Central memory CD4-positive, alpha-beta T cell (primary cell): ENCODE data around the gene CDPF1.
A peak's percentile ranks its signal among the peaks of the same experiment; 100 is the strongest.
"Not testable (repeated sequence)": the region's sequence is repeated elsewhere in the genome, so short reads cannot be mapped to it uniquely, and the experiment has no call there.

Experiments
- DNase-seq: peaks from one replicate; pipeline ENCODE4 v3.0.0; 2022

CDPF1 gene

DNA sequence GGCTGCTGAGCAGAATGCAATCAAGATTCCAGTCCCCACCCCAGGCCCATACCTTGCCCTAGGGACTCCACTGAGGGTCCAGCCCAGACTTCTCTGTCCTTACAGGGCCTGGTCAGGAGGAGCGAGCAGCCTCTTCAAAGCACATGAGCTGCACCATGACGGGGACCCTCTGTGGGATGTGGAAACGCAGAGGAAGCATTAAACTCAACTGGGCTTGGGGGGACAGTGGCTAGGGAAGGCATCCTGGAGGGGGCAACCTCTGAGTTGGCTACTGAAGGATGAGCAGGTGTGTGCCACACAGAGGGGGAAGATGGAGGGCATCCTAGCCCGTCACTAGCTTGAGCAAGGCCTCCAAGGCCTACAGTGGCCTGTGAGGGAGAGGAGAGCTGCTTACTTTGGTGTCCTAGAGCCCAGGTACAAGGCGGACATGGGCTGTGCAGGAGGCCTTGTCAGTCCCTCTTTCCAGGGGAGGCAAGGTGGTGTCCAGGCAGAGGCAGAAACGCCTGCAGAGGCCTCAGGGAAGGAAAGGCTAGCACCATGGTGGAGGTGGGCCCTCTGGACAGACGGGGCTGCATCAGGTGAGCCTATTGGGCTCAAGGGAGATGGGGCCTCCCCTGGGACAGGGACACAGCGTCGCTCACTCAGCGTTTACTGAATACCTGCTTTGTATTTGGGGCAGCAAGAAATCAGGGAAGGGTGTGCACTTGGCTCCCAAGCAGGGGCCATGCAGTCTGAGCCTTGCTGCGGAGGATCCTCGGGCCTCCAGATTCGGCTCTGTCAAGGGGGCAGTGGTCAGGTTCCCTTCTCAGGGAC, 32.0 kb upstream of the CDPF1 start:
- no peak for DNase-seq

DNA sequence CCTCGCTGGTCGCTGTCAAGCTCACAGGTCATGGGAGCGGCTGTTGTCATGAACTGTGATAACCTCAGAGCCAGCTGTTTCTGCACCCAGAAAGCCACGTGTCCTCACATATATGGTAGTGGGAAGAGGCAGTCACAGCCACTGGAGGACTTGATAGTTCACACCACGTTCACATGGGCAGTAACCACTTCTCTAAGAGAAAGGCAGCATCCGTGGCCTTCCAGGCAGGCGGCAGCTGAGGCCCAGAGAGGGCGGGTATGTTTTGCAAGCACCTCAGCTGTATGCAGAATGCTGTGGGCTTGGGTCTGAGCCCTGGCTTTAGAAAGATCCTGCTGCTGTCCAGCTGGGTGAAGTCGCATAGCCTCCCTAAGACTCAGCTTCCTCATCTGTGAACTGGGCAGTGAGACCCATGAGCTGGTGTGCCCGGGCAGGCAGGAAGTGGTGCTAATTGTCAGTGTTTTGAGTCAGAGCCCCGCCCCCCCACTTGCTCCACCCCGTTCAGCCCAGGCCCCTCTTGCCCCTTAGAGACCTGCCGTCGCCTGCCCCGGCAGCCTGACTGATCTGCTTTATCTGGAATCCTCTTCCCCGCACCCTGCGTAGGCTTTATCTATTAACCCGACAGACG, 31.0 kb upstream of the CDPF1 start:
- DNase-seq = no peak

DNA sequence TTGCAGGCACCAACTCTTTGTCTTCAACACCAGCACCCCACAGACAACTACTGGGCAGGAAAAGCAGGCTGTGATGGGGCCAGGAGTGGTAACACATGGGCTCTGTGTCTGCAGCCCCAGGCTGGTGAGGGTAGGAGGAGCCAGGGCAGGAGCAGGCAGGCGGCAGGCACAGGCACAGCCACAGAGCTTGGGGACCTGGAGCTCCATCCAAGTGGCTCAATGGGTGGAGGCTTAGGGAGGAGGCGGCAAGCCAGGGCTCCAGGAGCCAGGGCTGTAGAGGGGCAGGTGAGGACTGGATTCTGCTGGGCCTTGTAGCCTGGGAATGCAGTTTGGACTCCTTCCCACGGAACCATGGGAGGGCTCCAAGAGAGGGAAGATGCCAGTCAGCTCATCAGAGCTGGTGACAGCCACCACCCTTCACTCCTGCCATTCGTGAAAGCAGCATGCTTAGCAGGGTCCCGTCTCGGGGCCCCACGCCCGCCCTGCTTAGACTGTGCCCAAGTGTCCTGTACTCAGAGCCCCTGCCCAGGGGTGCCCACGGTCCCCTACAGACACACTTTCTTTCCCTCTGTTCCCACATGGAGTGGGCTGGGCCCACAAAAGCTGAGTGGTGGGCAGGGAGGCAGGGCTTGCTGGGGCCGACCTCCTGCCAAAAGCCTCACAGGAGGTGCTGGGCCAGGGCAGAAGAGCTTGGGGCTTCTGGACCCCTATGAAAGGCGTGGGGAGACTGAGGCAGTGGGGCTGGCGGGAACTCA, 30.1 kb upstream of the CDPF1 start:
- DNase-seq = no peak

DNA sequence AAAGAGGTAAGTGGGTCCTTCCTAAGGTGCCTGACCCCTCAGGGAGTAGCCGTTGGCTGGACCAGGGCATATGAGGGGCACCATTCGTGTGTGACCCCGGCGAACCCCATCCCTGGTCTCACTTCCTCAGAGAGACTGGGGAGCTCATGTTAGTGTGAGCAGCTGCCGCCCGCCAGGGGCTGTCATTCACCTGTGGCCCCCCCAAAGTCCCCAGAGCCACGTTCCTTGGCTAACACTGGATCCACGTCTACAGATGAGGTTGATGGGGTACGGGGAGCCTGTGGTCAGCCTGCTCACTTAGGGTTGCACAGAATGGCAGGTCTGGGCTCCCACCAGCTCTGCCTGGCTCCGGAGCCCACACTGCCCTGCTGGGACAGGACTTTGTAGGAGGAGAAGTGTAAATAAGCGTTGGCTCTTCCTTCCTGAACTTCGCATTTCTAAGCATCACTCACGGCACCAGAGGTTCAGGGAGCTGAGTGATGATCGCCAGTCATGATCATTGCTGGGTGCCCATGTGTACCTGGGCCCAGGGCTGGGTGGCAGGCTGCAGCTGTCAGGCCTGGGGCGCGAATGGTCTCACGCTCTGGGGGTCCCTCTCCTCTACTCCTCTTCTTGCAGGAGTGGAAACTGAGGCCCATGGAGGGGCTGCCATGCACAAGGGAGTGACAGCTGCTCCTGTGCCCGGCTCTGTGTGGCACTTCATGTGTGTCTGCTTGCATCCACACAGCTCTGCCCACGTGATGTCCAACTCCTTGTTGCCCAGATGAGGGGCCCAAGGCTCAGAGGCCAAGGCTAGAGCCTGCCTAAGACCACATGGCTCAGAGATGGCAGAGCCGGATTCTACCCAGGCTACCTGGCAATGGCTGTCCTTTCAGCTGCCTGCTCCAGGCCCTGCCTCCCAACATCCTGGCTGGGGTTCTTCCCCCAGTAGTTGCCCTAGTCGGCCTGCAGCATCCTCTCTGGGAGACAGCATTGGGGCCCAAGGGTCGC, 28.9 kb upstream of the CDPF1 start:
- DNase-seq = no peak

DNA sequence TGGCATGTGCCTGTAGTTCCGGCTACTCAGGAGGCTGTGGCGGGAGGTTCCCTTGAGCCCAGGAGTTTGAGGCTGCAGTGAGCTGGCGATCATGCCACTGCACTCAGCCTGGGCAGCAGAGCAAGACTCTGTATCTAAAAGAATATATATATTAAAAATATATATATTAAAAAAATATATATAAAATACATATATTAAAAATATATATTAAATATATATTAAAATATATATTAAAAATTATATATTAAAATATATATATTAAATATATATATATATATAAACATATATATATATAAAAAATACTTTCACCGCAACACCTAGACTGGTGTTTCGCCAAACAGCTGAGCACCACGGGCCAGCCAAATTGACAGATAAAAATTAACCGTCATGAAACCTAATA, 26.5 kb upstream of the CDPF1 start:
- DNase-seq = no peak

DNA sequence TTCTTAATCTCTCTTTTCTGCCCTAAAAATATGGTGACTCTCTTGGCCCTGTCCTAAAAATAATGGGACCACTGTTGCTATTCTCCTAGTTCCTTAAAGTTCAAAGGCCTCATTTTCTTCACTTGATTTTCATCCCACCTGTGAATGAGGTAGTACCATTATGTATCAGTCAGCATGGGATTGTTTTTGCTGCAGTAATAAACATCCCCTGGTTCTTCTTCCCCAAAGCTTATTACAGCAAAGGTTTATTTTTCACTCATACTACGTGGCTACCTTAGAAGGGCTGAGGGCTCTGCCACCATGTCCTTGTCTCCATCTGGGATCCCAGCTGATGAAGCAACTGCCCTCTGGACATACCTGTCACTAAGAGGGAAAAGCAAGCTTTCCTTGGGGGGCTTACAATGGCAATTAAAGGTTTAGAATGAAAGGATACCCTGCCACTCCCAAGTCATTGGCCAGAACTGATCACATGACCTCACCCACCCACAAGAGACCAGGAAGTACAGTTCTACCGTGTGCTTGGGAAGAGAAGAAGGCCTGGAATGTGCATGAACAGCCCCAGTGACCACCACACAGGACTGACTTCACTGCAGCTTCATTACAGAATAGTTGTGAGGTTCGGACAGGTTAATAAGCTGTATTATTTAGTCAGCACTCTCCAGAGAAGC, 25.5 kb upstream of the CDPF1 start:
- no peak for DNase-seq

DNA sequence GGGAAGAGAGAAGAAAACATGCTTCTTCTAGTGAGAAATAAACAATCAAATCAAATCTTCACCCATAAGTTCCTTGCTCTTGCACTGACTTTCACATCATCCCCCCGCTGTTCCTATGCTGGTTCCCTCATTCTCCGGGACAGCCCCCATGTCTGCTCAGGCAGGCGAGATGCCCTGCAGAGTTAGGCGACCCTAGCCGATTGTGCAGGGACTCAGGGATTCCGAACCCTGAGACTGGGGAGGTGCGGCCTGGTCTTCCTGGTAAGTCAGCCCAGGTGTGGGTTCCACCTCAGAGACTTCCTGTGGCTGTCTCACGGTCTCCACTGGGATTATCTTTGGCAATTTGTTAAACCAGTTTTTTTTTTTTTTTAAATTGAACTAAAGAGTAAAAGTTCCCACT, 24.3 kb upstream of the CDPF1 start:
- no peak for DNase-seq

DNA sequence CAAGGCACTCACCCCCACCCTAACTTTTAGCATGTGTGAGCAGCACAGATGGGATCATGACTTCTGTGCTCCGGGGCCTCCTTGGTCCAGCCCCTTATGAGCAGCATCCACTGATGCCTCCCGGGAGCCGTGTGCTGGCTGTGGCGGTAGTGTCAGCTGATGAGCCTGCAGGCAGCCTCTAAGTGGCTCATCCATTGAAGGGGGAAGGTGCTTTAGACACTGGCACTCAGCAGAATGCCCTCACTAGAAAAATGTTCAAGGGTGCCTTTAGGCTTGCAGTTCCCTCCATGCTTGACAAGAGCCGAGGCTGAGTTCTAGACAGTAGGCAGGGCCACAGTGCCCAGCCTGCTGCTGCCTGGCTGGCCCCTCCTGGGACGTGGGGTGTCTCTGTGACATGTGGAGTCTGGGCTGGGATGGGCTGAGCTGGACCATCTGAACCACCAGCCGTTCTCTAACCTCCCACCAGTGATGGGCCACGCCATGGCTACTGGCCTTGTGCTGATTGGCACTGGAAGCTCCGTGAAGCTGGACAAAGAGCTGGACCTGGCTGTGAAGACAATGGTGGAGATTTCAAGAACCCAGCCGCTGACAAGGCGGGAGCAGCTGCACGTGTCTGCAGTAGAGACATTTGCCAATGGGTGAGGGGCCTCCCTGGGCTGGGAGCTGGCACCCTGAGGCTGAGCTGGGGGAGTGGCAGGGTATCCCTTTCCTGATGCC, 23.5 kb upstream of the CDPF1 start:
- DNase-seq = no peak

DNA sequence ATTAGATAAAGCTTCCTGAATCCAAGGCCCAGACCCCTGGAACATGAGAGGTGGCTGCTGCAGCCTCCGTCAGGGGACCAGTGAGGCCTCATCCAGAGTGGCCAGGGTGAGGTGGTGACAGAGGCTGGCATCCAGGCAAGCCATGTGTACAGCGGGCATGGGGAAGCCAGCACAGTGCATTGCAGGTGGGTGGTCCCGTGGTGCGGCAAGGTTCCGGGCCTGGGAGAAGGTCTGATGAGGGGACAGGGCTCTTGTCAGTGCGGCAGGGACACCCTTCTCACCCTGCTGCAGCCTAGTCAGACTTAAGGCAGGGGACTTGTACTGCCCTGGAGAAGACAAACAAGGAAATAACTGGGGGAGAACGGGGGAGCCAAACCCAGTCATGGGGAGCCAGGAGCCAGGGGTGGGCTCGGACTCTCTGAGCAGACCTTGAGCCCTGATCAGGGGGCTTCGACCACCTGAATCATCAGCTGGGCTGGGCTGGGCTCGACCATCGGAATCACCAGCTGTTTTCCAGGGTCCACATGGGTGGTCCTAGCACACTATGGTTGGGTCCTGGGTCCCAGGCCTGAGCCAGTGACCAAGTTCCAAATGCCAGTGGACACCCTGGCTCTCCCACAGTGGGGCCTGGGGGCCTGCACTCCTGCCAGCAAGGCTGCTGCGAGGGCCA, 22.8 kb upstream of the CDPF1 start:
- DNase-seq = no peak

DNA sequence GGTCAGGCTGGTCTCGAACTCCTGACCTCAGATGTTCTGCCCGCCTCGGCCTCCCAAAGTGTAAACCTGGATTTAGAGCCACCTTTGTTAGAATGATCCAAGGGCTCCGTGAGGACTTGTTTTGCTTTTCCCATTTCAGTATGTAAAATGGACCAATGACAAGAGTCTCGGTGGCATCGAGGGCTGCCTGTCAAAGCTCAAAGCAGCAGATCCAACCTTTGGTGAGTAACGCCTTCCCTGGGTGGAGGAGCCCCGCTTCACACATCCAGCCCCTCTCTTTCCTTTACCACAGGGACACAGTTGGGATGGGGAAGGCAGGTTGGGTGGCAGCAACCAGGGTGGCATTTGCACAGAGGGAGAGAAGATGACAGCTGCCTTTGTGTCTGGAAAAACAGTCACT, 22.1 kb upstream of the CDPF1 start:
- no peak for DNase-seq

DNA sequence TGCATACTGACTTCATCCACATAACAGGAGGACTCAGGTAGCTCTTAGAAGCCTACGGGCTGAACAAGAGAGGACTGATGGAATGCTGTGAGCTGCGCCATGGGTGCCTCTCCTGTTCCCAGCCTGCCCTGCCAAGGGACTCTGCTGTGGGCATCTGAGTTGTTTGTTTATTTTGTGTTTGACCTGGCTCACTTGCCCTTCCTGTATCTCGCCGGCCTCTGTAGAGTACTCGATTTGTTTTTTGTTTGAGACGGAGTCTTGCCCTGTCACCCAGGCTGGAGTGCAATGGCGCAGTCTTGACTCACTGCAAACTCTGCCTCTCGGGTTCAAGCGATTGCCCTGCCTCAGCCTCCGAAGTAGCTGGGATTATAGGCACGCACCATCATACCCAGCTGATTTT, 19.5 kb upstream of the CDPF1 start:
- no peak for DNase-seq

DNA sequence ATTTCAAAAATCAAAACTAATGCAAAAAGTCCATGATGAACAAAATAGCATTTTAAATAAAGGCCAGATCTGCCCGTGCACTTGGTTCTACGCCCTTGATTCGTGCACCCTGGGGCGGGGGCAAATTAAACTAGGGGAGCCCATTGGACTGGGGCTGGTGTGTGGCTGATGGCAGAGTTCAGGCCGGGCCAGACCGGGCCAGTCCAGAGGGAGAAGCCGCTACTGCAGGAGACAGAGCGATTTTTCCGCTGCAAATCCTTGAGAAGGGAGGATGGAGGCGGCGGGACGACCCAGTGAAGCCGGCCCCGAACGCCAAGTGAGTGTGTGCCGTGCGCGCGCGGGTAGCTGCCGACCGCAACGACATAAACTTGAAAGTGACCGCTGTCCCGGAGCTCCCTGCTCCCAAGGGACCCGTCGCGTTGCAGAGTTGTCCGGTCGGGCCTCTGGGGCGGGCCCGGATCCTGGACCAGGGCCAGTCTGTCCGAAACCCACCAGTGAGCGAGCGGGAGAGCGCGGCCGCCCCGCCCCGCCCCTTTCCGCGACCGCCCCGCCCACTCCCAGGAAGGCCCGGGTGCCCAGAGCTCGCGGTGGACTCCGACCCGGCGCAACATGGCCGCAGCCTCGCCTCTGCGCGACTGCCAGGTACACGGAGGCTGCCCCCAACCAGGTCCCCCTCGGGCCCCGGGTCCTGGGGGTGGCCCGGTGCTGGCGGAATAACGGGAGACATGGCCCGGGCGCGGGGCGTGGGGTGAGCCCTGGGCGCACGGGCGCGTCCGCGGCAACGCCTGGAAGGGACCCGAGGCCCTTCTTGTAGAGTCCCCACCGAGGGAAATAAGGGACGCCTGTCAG, 17.6 kb upstream of the CDPF1 start, which contains the start of gene TTC38:
TTC38 (plus strand) TSS at position 578 of the 849 bp plus-strand sequence; CDS start at position 610, 32 bp downstream.
- DNase-seq = peak; percentile 19

DNA sequence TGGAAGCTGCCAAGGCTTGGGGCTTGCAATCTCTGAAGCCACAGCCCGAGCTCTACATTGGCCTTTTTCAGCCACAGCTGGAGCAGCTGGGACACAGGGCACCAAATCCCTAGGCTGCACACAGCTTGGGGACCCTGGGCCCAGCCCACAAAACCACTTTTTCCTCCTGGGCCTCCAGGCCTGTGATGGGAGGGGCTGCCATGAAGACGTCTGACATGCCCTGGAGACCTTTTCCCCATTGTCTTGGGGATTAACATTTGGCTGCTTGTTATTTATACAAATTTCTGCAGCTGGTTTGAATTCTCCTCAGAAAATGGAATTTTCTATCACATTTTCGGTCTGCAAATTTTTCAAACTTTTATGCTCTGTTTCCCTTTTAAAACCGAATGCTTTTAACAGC, 15.5 kb upstream of the CDPF1 start:
- not testable (repeated sequence) for DNase-seq

DNA sequence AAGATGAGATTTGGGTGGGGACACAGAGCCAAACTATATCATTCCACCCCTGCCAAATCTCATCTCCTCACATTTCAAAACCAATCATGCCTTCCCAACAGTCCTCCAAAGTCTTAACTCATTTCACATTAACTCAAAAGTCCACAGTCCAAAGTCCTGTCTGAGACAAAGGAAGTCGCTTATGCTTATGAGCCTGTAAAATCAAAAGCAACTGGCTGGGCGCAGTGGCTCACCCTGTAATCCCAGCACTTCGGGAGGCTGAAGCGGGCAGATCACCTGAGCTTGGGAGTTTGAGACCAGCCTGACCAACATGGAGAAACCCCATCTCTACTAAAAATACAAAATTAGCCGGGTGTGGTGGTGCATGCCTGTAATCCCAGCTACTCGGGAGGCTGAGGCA, 14.4 kb upstream of the CDPF1 start:
- not testable (repeated sequence) for DNase-seq

DNA sequence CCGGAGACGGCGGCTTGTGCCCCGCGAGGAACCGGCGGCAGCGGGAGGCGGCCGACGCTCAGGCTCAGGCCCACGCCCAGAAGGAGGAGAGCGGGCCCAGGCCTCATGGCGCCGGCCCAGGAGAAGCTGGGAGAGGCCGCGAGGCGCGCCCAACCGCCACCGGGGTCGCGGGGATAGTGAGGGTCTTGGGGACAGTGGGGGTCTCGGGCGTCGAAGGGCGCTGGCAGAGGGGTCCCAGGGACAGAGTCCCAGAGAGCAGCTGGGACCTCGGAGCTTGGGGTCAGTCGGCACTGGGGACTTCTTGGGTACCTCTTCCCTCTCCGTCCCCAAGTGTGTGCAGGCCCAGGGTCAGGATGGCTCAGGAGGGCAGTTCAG, 13.1 kb upstream of the CDPF1 start, which contains the start of gene PKDREJ:
PKDREJ (minus strand) TSS at position 128 of the 375 bp plus-strand sequence; CDS start at position 107, 21 bp downstream.
- DNase-seq = no peak

DNA sequence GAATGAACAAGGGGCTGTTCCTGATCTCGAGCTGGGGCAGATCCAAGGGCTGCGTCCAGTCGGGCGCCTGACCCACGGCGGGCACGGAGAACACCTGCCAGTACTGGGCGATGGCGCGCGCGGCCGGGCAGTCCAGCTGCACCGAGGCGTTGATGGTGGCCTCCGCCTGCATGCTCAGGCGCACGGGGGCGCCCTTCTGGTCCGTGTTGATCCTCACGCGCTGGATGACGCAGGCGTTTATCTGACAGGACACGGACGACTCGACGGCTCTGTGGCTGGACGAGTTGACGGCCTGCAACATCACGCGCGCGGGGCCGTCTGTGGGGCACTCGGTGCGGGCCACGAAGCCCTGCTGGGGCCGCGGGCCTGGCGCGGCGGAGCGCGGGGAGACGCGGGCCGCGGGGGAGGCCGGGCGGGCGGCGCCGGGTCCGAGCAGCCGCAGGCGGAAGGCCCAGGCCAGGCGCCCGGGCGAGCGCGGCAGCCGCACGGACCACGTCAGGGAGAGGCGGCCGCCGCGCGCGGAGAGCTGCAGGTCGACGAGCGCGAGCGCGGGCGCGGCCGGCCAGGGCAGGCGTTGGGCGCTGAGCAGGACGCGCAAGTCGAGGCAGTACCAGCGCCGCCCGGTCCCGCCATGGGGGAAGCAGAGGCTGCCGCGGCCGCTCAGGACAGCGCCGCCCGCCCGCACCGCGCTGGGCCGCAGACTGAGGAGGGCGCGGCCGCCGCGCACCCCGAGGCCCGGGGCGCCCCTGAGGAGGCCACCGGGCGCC, 12.5 kb upstream of the CDPF1 start:
- DNase-seq = no peak

DNA sequence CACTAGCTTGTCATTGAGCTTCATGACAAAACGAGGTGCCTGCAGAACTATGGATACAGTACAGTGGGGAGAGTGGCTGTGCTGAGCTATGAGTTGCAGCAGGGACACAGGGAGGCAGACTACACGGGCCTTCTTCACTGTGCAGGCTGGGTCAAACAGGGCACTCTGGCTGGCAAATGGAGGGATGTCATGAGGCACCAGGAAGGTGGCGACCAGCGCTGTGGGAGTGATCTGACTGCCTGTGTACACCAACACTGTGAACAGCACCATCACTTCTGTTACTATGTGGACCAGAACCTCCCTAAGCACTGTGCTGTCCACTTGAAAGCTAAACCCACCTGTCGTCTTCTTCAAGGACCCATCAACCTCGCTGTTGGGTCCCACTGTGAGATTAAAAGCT, 9.9 kb upstream of the CDPF1 start:
- DNase-seq = no peak

DNA sequence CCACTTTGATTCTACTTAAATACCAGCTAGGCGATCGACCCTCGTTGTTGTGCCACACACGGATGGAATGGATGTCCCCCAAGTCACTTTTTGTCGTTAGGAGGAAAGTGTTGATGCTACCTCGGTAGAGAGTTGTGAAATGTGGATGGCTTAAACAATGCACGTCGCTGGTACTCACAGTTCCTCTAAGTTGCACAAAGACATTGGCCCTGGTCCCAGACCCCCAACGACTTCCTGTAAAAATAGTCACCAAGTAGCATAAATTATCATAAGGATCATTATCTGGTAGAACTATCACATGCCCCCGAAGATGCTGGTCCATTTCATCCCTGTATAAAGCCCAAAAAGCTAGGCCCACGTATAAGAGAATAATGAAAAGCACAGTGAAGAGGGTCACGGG, 9.3 kb upstream of the CDPF1 start:
- DNase-seq = no peak
